ENCODE results near the gene SLC8A3. TPM values are rescaled to one million over a fixed set of nuclear protein-coding genes. Genes with fewer than 3 reads are reported as not detected.

Gene SLC8A3
- polyA plus RNA-seq, 2 of the 4 experiments (the other 2 are of a cell fraction), result not detected

DNA sequence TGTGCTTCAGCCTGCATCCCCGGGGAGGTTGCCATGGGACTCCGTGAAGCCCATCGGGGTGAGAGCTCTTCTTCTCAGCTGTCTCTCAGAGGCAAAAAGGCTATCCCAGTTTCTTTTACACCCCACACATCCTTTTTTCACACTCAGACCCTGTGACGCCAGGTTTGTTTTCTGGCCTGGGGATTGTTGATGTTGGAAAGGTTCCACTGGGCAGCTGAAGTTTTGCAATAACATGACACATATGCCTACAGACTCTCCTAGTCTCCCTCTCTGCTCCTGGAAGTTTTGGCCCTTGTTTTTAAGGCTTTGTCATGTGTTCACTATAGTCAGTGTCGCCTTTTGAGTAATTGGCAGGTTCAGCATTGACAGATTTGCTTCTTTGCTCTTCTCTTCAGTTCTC is 190.9 kb downstream of the SLC8A3 start:
- ATAC-seq, result peak; percentile 70 to 71
- peak; percentile 40 to 87 for DNase-seq (ENCODE audit: low read depth in 1 of 2, low spot score in 1 of 2)
- WGBS (ENCODE audit: missing lambda C conversion rate), result 9% methylated on average over 5 of the region's 5 CpGs
- TF ChIP-seq FOXS1 (CRISPR knock-in tag; IDR thresholded peaks at IDR 0.05) (peak; percentile 96; the same call in 1 of the 2 replicates), ESRRA (IDR thresholded peaks at IDR 0.05; ENCODE audit: borderline replicate concordance, low read length) (no peak), PHF8 (IDR thresholded peaks at IDR 0.05; ENCODE audit: borderline replicate concordance, low read depth) (no peak), HOXA7 (CRISPR knock-in tag; IDR thresholded peaks at IDR 0.05) (no peak), SMC3 (IDR thresholded peaks at IDR 0.05) (peak; percentile 60; the same call in 2 of the 3 replicates), FOSB (CRISPR knock-in tag; IDR thresholded peaks at IDR 0.05) (no peak), NR3C1 (IDR thresholded peaks at IDR 0.05) (no peak), FOSL2 (IDR thresholded peaks at IDR 0.05) (peak; percentile 70), FOSL2 (CRISPR knock-in tag; IDR thresholded peaks at IDR 0.05) (peak; percentile 88), KDM1A (IDR thresholded peaks at IDR 0.05; ENCODE audit: low read depth) (no peak), MAZ (IDR thresholded peaks at IDR 0.05; ENCODE audit: borderline replicate concordance, low read depth, low read length) (no peak), HOXB5 (CRISPR knock-in tag; IDR thresholded peaks at IDR 0.05) (peak; percentile 71), ZSCAN20 (CRISPR knock-in tag; IDR thresholded peaks at IDR 0.05) (no peak), SREBF2 (IDR thresholded peaks at IDR 0.05) (no peak), CHD4 (IDR thresholded peaks at IDR 0.05; ENCODE audit: borderline replicate concordance) (no peak), RARB (CRISPR knock-in tag; IDR thresholded peaks at IDR 0.05) (no peak), EHF (CRISPR knock-in tag; IDR thresholded peaks at IDR 0.05) (no peak), ZNF302 (CRISPR knock-in tag; IDR thresholded peaks at IDR 0.05) (no peak), EP300 (IDR thresholded peaks at IDR 0.05) (peak; percentile 94 to 97; a peak in 4 of 5 replicates), MAFK (IDR thresholded peaks at IDR 0.05; ENCODE audit: partially characterized antibody) (no peak), HEYL (CRISPR knock-in tag; IDR thresholded peaks at IDR 0.05) (no peak), ZC3H11A (IDR thresholded peaks at IDR 0.05) (no peak), RAD21 (conservative IDR thresholded peaks at IDR 0.05 in 1 of 2, IDR thresholded peaks at IDR 0.05 in 1 of 2) (peak in 1 of 2 experiments; percentile 61; a peak in 2 of 5 replicates), HOXB13 (CRISPR knock-in tag; IDR thresholded peaks at IDR 0.05; ENCODE audit: low read depth) (no peak), EHMT2 (IDR thresholded peaks at IDR 0.05; ENCODE audit: low read depth) (no peak), POLR2AphosphoS2 (conservative IDR thresholded peaks at IDR 0.05; ENCODE audit: low read length) (no peak), CBX2 (IDR thresholded peaks at IDR 0.05; ENCODE audit: borderline replicate concordance, low read depth) (no peak), KDM5A (IDR thresholded peaks at IDR 0.05) (no peak), CHD2 (IDR thresholded peaks at IDR 0.05; ENCODE audit: low read length, partially characterized antibody) (no peak)
- TF ChIP-seq, protein P1, sequence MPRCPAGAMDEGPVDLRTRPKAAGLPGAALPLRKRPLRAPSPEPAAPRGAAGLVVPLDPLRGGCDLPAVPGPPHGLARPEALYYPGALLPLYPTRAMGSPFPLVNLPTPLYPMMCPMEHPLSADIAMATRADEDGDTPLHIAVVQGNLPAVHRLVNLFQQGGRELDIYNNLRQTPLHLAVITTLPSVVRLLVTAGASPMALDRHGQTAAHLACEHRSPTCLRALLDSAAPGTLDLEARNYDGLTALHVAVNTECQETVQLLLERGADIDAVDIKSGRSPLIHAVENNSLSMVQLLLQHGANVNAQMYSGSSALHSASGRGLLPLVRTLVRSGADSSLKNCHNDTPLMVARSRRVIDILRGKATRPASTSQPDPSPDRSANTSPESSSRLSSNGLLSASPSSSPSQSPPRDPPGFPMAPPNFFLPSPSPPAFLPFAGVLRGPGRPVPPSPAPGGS (IDR thresholded peaks at IDR 0.05), result peak; percentile 88; the same call in 1 of the 3 replicates
- TF ChIP-seq, protein P2, sequence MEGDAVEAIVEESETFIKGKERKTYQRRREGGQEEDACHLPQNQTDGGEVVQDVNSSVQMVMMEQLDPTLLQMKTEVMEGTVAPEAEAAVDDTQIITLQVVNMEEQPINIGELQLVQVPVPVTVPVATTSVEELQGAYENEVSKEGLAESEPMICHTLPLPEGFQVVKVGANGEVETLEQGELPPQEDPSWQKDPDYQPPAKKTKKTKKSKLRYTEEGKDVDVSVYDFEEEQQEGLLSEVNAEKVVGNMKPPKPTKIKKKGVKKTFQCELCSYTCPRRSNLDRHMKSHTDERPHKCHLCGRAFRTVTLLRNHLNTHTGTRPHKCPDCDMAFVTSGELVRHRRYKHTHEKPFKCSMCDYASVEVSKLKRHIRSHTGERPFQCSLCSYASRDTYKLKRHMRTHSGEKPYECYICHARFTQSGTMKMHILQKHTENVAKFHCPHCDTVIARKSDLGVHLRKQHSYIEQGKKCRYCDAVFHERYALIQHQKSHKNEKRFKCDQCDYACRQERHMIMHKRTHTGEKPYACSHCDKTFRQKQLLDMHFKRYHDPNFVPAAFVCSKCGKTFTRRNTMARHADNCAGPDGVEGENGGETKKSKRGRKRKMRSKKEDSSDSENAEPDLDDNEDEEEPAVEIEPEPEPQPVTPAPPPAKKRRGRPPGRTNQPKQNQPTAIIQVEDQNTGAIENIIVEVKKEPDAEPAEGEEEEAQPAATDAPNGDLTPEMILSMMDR (IDR thresholded peaks at IDR 0.05), result no peak
- TF ChIP-seq, protein P3, sequence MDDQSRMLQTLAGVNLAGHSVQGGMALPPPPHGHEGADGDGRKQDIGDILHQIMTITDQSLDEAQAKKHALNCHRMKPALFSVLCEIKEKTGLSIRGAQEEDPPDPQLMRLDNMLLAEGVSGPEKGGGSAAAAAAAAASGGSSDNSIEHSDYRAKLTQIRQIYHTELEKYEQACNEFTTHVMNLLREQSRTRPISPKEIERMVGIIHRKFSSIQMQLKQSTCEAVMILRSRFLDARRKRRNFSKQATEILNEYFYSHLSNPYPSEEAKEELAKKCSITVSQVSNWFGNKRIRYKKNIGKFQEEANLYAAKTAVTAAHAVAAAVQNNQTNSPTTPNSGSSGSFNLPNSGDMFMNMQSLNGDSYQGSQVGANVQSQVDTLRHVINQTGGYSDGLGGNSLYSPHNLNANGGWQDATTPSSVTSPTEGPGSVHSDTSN (IDR thresholded peaks at IDR 0.05), result no peak
- TF ChIP-seq, protein P4, sequence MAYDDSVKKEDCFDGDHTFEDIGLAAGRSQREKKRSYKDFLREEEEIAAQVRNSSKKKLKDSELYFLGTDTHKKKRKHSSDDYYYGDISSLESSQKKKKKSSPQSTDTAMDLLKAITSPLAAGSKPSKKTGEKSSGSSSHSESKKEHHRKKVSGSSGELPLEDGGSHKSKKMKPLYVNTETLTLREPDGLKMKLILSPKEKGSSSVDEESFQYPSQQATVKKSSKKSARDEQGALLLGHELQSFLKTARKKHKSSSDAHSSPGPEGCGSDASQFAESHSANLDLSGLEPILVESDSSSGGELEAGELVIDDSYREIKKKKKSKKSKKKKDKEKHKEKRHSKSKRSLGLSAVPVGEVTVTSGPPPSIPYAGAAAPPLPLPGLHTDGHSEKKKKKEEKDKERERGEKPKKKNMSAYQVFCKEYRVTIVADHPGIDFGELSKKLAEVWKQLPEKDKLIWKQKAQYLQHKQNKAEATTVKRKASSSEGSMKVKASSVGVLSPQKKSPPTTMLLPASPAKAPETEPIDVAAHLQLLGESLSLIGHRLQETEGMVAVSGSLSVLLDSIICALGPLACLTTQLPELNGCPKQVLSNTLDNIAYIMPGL (CRISPR knock-in tag; IDR thresholded peaks at IDR 0.05; ENCODE audit: borderline replicate concordance), result no peak
- TF ChIP-seq, protein P5, sequence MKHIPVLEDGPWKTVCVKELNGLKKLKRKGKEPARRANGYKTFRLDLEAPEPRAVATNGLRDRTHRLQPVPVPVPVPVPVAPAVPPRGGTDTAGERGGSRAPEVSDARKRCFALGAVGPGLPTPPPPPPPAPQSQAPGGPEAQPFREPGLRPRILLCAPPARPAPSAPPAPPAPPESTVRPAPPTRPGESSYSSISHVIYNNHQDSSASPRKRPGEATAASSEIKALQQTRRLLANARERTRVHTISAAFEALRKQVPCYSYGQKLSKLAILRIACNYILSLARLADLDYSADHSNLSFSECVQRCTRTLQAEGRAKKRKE (CRISPR knock-in tag; IDR thresholded peaks at IDR 0.05; ENCODE audit: low read depth), result peak; percentile 21; the same call in 1 of the 2 replicates
- TF ChIP-seq, protein P6, sequence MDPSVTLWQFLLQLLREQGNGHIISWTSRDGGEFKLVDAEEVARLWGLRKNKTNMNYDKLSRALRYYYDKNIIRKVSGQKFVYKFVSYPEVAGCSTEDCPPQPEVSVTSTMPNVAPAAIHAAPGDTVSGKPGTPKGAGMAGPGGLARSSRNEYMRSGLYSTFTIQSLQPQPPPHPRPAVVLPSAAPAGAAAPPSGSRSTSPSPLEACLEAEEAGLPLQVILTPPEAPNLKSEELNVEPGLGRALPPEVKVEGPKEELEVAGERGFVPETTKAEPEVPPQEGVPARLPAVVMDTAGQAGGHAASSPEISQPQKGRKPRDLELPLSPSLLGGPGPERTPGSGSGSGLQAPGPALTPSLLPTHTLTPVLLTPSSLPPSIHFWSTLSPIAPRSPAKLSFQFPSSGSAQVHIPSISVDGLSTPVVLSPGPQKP (IDR thresholded peaks at IDR 0.05; ENCODE audit: low read depth, low read length), result no peak

More for the DNA sequence above, 190.9 kb downstream of the SLC8A3 start:
- ChIA-PET POLR2A (interaction anchor here (0.9 to 2.8 kb wide), 2 partner anchors 19 to 119 kb away, joined by 5 to 12 read pairs; partner anchors contain the start of gene SMOC1), CTCF (interaction anchor here (3.5 kb wide), 1 partner anchor 30 kb away, joined by 17 read pairs; no protein-coding TSS in a partner anchor)
- H3K4me1 ChIP-seq, result peaks cover 60% of the 10 kb centered on the region
- peak overlapping the region; percentile 90 to 98 for H3K27ac ChIP-seq
- H3K4me2 ChIP-seq, result peak overlapping the region; percentile 68
- peak; percentile 72 for FAIRE-seq
- no peak overlapping the region for H3K4me3 ChIP-seq
- peaks cover 2% of the 10 kb centered on the region; the same call in 1 of the 3 replicates for H3K9me3 ChIP-seq
